PC-9 (cell line): ENCODE results near the gene RHEB. TPM values are rescaled to one million over a fixed set of nuclear protein-coding genes. Genes with fewer than 3 reads are reported as not detected.
A peak's percentile ranks its signal among the peaks of the same experiment; 100 is the strongest.

ENCODE experiments used
- BruUV-seq: library from RNA; stranded (reverse); fragments of 400-500 nt; replicated peaks from 2 replicates; lab custom pipeline; 2021; lab: Mats Ljungman, UMichigan
- CTCF ChIA-PET: fragments of 300-600 bp; sonication (Branson Sonifier 250); formaldehyde crosslinking; loops from one replicate; lab custom pipeline; 2022; ENCODE audit warnings: antibody characterized with exemption; lab: Charles Lee
- POLR2A ChIA-PET: fragments of 300-600 bp; sonication (Branson Sonifier 250); formaldehyde crosslinking; loops from one replicate; lab custom pipeline; 2022; ENCODE audit warnings: antibody characterized with exemption; ENCODE audit not compliant: unreplicated experiment; lab: Charles Lee
- DNase-seq, 2 experiments: peaks; one replicate each; pipeline versions ENCODE4 v3.0.0 to v3.0.0-alpha.2; 2015 to 2022; ENCODE audit warnings: mixed read lengths in 1 of 2
- H2AFZ ChIP-seq: fragments of 200-600 bp; sonication (generic); 2 replicates; pipeline ENCODE4 v1.8.1; 2017; ENCODE audit warnings: antibody characterized with exemption
- H3F3A ChIP-seq: fragments of 200-600 bp; sonication (generic); 2 replicates; pipeline ENCODE4 v1.8.1; 2017; ENCODE audit warnings: antibody characterized with exemption, mild to moderate bottlenecking, low read depth; ENCODE audit not compliant: insufficient read depth
- H3K27ac ChIP-seq: fragments of 200-600 bp; sonication (generic); 2 replicates; pipeline ENCODE4 v1.6.1; 2016; ENCODE audit warnings: mixed run types
- H3K27me3 ChIP-seq: fragments of 200-600 bp; sonication (generic); 2 replicates; pipeline ENCODE4 v1.6.1; 2016; ENCODE audit warnings: low read depth, mixed run types; ENCODE audit not compliant: insufficient read depth
- H3K36me3 ChIP-seq: fragments of 200-600 bp; sonication (generic); 2 replicates; pipeline ENCODE4 v1.6.1; 2016; ENCODE audit warnings: low read depth, mixed run types
- H3K4me1 ChIP-seq: fragments of 200-600 bp; sonication (generic); replicated peaks from 2 replicates; pipeline ENCODE4 v1.6.1; 2016; ENCODE audit warnings: mixed run types; ENCODE audit not compliant: insufficient read depth
- H3K4me2 ChIP-seq: fragments of 200-600 bp; sonication (generic); 2 replicates; pipeline ENCODE4 v1.6.1; 2017; ENCODE audit warnings: mixed run types
- H3K4me3 ChIP-seq: fragments of 200-600 bp; sonication (generic); 2 replicates; pipeline ENCODE4 v1.6.1; 2016; ENCODE audit warnings: mixed run types
- H3K79me2 ChIP-seq: fragments of 200-600 bp; sonication (generic); 2 replicates; pipeline ENCODE4 v1.6.1; 2017; ENCODE audit warnings: low read depth, mixed run types
- H3K9me2 ChIP-seq: fragments of 200-600 bp; sonication (generic); 2 replicates; pipeline ENCODE4 v1.8.1; 2017; ENCODE audit warnings: mild to moderate bottlenecking; ENCODE audit not compliant: insufficient read depth
- H3K9me3 ChIP-seq: fragments of 200-600 bp; sonication (generic); 2 replicates; pipeline ENCODE4 v1.8.1; 2016; ENCODE audit warnings: low read depth; ENCODE audit not compliant: insufficient read depth
- H4K20me1 ChIP-seq: fragments of 200-600 bp; sonication (generic); 2 replicates; pipeline ENCODE4 v1.8.1; 2017; ENCODE audit not compliant: insufficient read depth
- CTCF ChIP-seq: fragments of 200-600 bp; sonication (generic); conservative IDR thresholded peaks from 2 replicates; pipeline ENCODE4 v1.6.1; 2017; ENCODE audit warnings: mixed run types, antibody characterized with exemption, mild to moderate bottlenecking, moderate library complexity
- EZH2 ChIP-seq: fragments of 200-600 bp; sonication (generic); IDR thresholded peaks from 2 replicates; pipeline ENCODE4 v1.8.0; 2017; ENCODE audit warnings: antibody characterized with exemption, low read depth
- intact Hi-C: fragments of 100-400 bp; cut with micrococcal nuclease; formaldehyde crosslinking; loops from one replicate; pipeline ENCODE4 v1.10.0; 2022; ENCODE audit not compliant: unreplicated experiment
- total RNA-seq: library from RNA; stranded (reverse); gene quantifications from 2 replicates; pipeline ENCODE4 v1.2.3, GENCODE V29; 2021

The RHEB gene
- total RNA-seq, 1 experiment from 2014 or later = 202 TPM

- no peaks in the 10 kb centered on the region for H3K36me3 ChIP-seq
- no peak for DNase-seq
- intact Hi-C loops = no loop called here
- H3K79me2 ChIP-seq = no peaks in the 10 kb centered on the region
- no peaks in the 10 kb centered on the region for H3K9me3 ChIP-seq
- H3K4me3 ChIP-seq = no peak overlapping the region
- no peak overlapping the region for H3K27ac ChIP-seq
- no peak overlapping the region for H2AFZ ChIP-seq
- peaks cover 7% of the 10 kb centered on the region; the same call in 1 of the 2 replicates for H3F3A ChIP-seq
- ChIA-PET POLR2A (no interaction called here), CTCF (no interaction called here)
- H3K27me3 ChIP-seq = no peaks in the 10 kb centered on the region
- H4K20me1 ChIP-seq = no peaks in the 10 kb centered on the region
- no peaks in the 10 kb centered on the region for H3K9me2 ChIP-seq
- peaks cover 33% of the 10 kb centered on the region for H3K4me1 ChIP-seq
- no TSS peak for BruUV-seq
- no peak overlapping the region for H3K4me2 ChIP-seq
- TF ChIP-seq EZH2 (no peak), CTCF (no peak)
These were observed 88.4 kb downstream of the RHEB start for GRCh38 chr7:151431281-151431767.

GRCh38 chr7:151430391-151431205 lies 89.1 kb downstream of the RHEB start:
- CTCF ChIA-PET = no interaction called here
- BruUV-seq = no TSS peak

More at GRCh38 chr7:151430391-151431205, 89.1 kb downstream of the RHEB start:
- Histone ChIP-seq H3K27ac (no peak overlapping the region), H3K27me3 (no peaks in the 10 kb centered on the region), H3K9me2 (no peaks in the 10 kb centered on the region), H2AFZ (no peak overlapping the region), H3K9me3 (no peaks in the 10 kb centered on the region), H3F3A (peaks cover 7% of the 10 kb centered on the region; the same call in 1 of the 2 replicates), H4K20me1 (no peaks in the 10 kb centered on the region), H3K4me1 (peaks cover 40% of the 10 kb centered on the region), H3K36me3 (no peaks in the 10 kb centered on the region), H3K79me2 (no peaks in the 10 kb centered on the region), H3K4me3 (no peak overlapping the region), H3K4me2 (peak overlapping the region; percentile 39; the same call in 1 of the 2 replicates)
- TF ChIP-seq CTCF (no peak), EZH2 (no peak)
- DNase-seq = no peak
- intact Hi-C loops = no loop called here
- POLR2A ChIA-PET = no interaction called here
